Liver (tissue), 3 donors: Measurements from ENCODE around the gene ACOT7.

Experiments used
- EGR1 ChIP-seq, 2 donors: IDR thresholded peaks; 2 replicates each; pipeline ENCODE4 v1.6.1; 2016 to 2018; ENCODE audit warnings: antibody characterized with exemption in 2 of 2, low read depth in 2 of 2
- GABPA ChIP-seq, 2 donors: IDR thresholded peaks in 1 of 2; conservative IDR thresholded peaks in 1 of 2; 2 replicates each; pipeline ENCODE4 v1.6.1; 2016; ENCODE audit warnings: antibody characterized with exemption in 2 of 2, mild to moderate bottlenecking in 1 of 2, moderate library complexity in 1 of 2
- RAD21 ChIP-seq, 2 donors: IDR thresholded peaks; 2 replicates each; pipeline ENCODE4 v1.6.1; 2016; ENCODE audit warnings: antibody characterized with exemption in 2 of 2, mild to moderate bottlenecking in 2 of 2
- RXRA ChIP-seq, 2 donors: IDR thresholded peaks; 2 replicates each; pipeline ENCODE4 v1.6.1; 2017 to 2018; ENCODE audit warnings: antibody characterized with exemption in 2 of 2, mild to moderate bottlenecking in 1 of 2
- SP1 ChIP-seq: IDR thresholded peaks from 2 replicates; pipeline ENCODE4 v1.6.1; 2018; ENCODE audit warnings: antibody characterized with exemption, mild to moderate bottlenecking
- TAF1 ChIP-seq: conservative IDR thresholded peaks from 2 replicates; pipeline ENCODE4 v1.6.1; 2016; ENCODE audit warnings: antibody characterized with exemption, mild to moderate bottlenecking
- TF ChIP-seq, protein P1 (sequence below): fragments of 150-350 bp; IDR thresholded peaks from 2 replicates; pipeline ENCODE4 v1.5.1; 2017; ENCODE audit warnings: improper control_type of control experiment, low read depth, low read length; ENCODE audit not compliant: missing input control
- TF ChIP-seq, protein P2 (sequence below): IDR thresholded peaks from 2 replicates; pipeline ENCODE4 v1.6.1; 2016; ENCODE audit warnings: antibody characterized with exemption, mild to moderate bottlenecking
- TF ChIP-seq, protein P3 (sequence below): IDR thresholded peaks from 2 replicates; pipeline ENCODE4 v1.6.1; 2016; ENCODE audit warnings: antibody characterized with exemption
- TF ChIP-seq, protein P4 (sequence below): IDR thresholded peaks from 2 replicates; pipeline ENCODE4 v1.6.1; 2016; ENCODE audit warnings: antibody characterized with exemption
- TF ChIP-seq, protein P5 (sequence below): IDR thresholded peaks from 2 replicates; pipeline ENCODE4 v1.6.1; 2016; ENCODE audit warnings: antibody characterized with exemption
- donor health status: healthy.
- donor health status: healthy.

DNA sequence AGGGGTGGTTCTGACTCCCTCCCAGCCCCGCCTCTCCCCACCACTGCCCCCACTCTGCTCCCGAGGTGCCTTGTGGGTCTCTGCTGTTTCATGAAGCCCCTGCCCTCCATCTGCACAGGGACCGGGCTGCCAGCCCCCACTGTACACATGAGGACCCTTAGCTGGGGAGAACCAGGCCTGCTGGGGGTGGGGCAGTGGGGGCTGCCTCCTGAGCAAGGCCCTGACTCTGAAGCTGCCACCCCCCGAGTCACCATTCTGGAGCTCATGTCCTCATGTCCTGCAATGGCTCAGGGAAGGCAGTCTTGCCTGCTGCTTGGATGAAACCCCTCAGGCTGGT, 141.2 kb downstream of the ACOT7 start:
- no peak for TF ChIP-seq SP1
- TF ChIP-seq, protein P1, sequence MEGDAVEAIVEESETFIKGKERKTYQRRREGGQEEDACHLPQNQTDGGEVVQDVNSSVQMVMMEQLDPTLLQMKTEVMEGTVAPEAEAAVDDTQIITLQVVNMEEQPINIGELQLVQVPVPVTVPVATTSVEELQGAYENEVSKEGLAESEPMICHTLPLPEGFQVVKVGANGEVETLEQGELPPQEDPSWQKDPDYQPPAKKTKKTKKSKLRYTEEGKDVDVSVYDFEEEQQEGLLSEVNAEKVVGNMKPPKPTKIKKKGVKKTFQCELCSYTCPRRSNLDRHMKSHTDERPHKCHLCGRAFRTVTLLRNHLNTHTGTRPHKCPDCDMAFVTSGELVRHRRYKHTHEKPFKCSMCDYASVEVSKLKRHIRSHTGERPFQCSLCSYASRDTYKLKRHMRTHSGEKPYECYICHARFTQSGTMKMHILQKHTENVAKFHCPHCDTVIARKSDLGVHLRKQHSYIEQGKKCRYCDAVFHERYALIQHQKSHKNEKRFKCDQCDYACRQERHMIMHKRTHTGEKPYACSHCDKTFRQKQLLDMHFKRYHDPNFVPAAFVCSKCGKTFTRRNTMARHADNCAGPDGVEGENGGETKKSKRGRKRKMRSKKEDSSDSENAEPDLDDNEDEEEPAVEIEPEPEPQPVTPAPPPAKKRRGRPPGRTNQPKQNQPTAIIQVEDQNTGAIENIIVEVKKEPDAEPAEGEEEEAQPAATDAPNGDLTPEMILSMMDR, result no peak
- no peak for TF ChIP-seq RAD21 (IDR thresholded peaks at IDR 0.05)
- TF ChIP-seq, protein P2, sequence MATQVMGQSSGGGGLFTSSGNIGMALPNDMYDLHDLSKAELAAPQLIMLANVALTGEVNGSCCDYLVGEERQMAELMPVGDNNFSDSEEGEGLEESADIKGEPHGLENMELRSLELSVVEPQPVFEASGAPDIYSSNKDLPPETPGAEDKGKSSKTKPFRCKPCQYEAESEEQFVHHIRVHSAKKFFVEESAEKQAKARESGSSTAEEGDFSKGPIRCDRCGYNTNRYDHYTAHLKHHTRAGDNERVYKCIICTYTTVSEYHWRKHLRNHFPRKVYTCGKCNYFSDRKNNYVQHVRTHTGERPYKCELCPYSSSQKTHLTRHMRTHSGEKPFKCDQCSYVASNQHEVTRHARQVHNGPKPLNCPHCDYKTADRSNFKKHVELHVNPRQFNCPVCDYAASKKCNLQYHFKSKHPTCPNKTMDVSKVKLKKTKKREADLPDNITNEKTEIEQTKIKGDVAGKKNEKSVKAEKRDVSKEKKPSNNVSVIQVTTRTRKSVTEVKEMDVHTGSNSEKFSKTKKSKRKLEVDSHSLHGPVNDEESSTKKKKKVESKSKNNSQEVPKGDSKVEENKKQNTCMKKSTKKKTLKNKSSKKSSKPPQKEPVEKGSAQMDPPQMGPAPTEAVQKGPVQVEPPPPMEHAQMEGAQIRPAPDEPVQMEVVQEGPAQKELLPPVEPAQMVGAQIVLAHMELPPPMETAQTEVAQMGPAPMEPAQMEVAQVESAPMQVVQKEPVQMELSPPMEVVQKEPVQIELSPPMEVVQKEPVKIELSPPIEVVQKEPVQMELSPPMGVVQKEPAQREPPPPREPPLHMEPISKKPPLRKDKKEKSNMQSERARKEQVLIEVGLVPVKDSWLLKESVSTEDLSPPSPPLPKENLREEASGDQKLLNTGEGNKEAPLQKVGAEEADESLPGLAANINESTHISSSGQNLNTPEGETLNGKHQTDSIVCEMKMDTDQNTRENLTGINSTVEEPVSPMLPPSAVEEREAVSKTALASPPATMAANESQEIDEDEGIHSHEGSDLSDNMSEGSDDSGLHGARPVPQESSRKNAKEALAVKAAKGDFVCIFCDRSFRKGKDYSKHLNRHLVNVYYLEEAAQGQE, result no peak
- TF ChIP-seq, protein P3, sequence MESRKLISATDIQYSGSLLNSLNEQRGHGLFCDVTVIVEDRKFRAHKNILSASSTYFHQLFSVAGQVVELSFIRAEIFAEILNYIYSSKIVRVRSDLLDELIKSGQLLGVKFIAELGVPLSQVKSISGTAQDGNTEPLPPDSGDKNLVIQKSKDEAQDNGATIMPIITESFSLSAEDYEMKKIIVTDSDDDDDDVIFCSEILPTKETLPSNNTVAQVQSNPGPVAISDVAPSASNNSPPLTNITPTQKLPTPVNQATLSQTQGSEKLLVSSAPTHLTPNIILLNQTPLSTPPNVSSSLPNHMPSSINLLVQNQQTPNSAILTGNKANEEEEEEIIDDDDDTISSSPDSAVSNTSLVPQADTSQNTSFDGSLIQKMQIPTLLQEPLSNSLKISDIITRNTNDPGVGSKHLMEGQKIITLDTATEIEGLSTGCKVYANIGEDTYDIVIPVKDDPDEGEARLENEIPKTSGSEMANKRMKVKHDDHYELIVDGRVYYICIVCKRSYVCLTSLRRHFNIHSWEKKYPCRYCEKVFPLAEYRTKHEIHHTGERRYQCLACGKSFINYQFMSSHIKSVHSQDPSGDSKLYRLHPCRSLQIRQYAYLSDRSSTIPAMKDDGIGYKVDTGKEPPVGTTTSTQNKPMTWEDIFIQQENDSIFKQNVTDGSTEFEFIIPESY, result no peak
- no peak for TF ChIP-seq EGR1 (IDR thresholded peaks at IDR 0.05; ENCODE audit: low read depth in 2 of 2)
- TF ChIP-seq TAF1, result no peak
- TF ChIP-seq RXRA (IDR thresholded peaks at IDR 0.05), result no peak
- TF ChIP-seq, protein P4, sequence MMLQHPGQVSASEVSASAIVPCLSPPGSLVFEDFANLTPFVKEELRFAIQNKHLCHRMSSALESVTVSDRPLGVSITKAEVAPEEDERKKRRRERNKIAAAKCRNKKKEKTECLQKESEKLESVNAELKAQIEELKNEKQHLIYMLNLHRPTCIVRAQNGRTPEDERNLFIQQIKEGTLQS, result no peak
- TF ChIP-seq, protein P5, sequence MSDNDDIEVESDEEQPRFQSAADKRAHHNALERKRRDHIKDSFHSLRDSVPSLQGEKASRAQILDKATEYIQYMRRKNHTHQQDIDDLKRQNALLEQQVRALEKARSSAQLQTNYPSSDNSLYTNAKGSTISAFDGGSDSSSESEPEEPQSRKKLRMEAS, result no peak
- no peak for TF ChIP-seq GABPA (IDR thresholded peaks at IDR 0.05 in 1 of 2, conservative IDR thresholded peaks at IDR 0.05 in 1 of 2)
